ENCODE data around the gene KCNH3. TPM values are rescaled to one million over a fixed set of nuclear protein-coding genes. Genes with fewer than 3 reads are reported as not detected.

Gene KCNH3
- total RNA-seq, 1 experiment from 2014 or later = 0.59 TPM

- DNase-seq = peak; percentile 25
- TF ChIP-seq CTCF (IDR thresholded peaks at IDR 0.05; ENCODE audit: unreplicated experiment) = no peak
- Mint-ChIP-seq H3K36me3 (ENCODE audit: insufficient read depth, unreplicated experiment) (peaks cover 17% of the 10 kb centered on the region), H3K9me3 (ENCODE audit: low read depth, unreplicated experiment) (no peaks in the 10 kb centered on the region), H3K4me3 (ENCODE audit: low read depth, unreplicated experiment) (peak overlapping the region; percentile 62), H3K4me1 (ENCODE audit: low read depth, unreplicated experiment) (peaks cover 16% of the 10 kb centered on the region), H3K27ac (ENCODE audit: unreplicated experiment) (no peak overlapping the region), H3K27me3 (ENCODE audit: unreplicated experiment) (peaks cover 28% of the 10 kb centered on the region)
- CTCF ChIA-PET = no interaction called here
- no TSS peak for BruUV-seq (replicated peaks)
- intact Hi-C loops (cut with micrococcal nuclease; ENCODE audit: unreplicated experiment) = no loop called here
Observed at GRCh38 chr12:49537752-49538509, 899 bp upstream of the KCNH3 start.

- BruUV-seq (replicated peaks) = no TSS peak
- intact Hi-C loops (cut with micrococcal nuclease; ENCODE audit: unreplicated experiment) = no loop called here
- Mint-ChIP-seq H3K36me3 (ENCODE audit: insufficient read depth, unreplicated experiment) (peaks cover 17% of the 10 kb centered on the region), H3K4me1 (ENCODE audit: low read depth, unreplicated experiment) (peaks cover 16% of the 10 kb centered on the region), H3K27ac (ENCODE audit: unreplicated experiment) (no peak overlapping the region), H3K27me3 (ENCODE audit: unreplicated experiment) (peaks cover 33% of the 10 kb centered on the region), H3K4me3 (ENCODE audit: low read depth, unreplicated experiment) (peak overlapping the region; percentile 22), H3K9me3 (ENCODE audit: low read depth, unreplicated experiment) (no peaks in the 10 kb centered on the region)
- no peak for TF ChIP-seq CTCF (IDR thresholded peaks at IDR 0.05; ENCODE audit: unreplicated experiment)
- CTCF ChIA-PET = no interaction called here
- no peak for DNase-seq
Observed at GRCh38 chr12:49539406-49540228, 787 bp downstream of the KCNH3 start.

- Mint-ChIP-seq H3K27ac (ENCODE audit: unreplicated experiment) (no peak overlapping the region), H3K4me3 (ENCODE audit: low read depth, unreplicated experiment) (peak overlapping the region; percentile 22)
- CTCF ChIA-PET = no interaction called here
Observed at GRCh38 chr12:49540229-49541139, 1.7 kb downstream of the KCNH3 start.

More at GRCh38 chr12:49540229-49541139, 1.7 kb downstream of the KCNH3 start:
- no TSS peak for BruUV-seq (replicated peaks)
- no peaks in the 10 kb centered on the region for H3K9me3 Mint-ChIP-seq (ENCODE audit: low read depth, unreplicated experiment)
- intact Hi-C loops (cut with micrococcal nuclease; ENCODE audit: unreplicated experiment) = no loop called here
- H3K27me3 Mint-ChIP-seq (ENCODE audit: unreplicated experiment) = peaks cover 41% of the 10 kb centered on the region
- no peak for TF ChIP-seq CTCF (IDR thresholded peaks at IDR 0.05; ENCODE audit: unreplicated experiment)
- peaks cover 17% of the 10 kb centered on the region for H3K36me3 Mint-ChIP-seq (ENCODE audit: insufficient read depth, unreplicated experiment)
- DNase-seq = no peak
- peaks cover 16% of the 10 kb centered on the region for H3K4me1 Mint-ChIP-seq (ENCODE audit: low read depth, unreplicated experiment)

Data from Calu3 (cell line).